Fibroblast of pulmonary artery (primary cell): Measurements from ENCODE around the gene FAM83D.

ENCODE experiments used
- DNase-seq: peaks from one replicate; pipeline ENCODE4 v3.0.0-alpha.2; 2010; ENCODE audit warnings: low read depth
- H3K4me3 ChIP-seq: replicated peaks from 2 replicates; pipeline ENCODE4 v1.5.1; 2011; ENCODE audit warnings: low read depth, mild to moderate bottlenecking, control low read depth, low read length, moderate library complexity
- TF ChIP-seq, protein P1 (sequence below): IDR thresholded peaks from 2 replicates; pipeline ENCODE4 v1.5.1; 2011; ENCODE audit warnings: mild to moderate bottlenecking, control low read depth, low read length, inconsistent platforms; ENCODE audit errors: missing control alignments

Gene FAM83D

DNA sequence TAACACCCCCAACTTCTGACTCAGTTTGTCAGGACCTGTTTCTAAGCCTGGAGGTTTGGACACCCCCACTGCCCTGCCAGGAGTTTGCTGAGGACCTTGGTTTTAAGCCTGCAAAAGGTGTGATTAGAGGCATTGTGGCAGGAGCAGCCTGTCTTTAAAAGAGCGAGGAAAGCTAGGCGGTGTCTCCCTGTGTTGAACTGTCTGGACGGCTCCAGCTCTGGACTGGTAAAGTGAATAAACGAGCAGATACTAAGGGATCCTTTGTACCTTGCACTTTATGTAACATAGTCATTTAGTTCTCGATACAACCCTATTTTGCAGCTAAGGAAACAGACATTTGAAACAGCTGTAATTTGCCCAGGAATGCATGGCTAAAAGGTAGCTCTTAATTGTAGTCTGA, 14.4 kb downstream of the FAM83D start:
- H3K4me3 ChIP-seq: no peak overlapping the region
- TF ChIP-seq, protein P1, sequence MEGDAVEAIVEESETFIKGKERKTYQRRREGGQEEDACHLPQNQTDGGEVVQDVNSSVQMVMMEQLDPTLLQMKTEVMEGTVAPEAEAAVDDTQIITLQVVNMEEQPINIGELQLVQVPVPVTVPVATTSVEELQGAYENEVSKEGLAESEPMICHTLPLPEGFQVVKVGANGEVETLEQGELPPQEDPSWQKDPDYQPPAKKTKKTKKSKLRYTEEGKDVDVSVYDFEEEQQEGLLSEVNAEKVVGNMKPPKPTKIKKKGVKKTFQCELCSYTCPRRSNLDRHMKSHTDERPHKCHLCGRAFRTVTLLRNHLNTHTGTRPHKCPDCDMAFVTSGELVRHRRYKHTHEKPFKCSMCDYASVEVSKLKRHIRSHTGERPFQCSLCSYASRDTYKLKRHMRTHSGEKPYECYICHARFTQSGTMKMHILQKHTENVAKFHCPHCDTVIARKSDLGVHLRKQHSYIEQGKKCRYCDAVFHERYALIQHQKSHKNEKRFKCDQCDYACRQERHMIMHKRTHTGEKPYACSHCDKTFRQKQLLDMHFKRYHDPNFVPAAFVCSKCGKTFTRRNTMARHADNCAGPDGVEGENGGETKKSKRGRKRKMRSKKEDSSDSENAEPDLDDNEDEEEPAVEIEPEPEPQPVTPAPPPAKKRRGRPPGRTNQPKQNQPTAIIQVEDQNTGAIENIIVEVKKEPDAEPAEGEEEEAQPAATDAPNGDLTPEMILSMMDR: no peak
- no peak for DNase-seq

- DNase-seq: no peak
- TF ChIP-seq, protein P1: no peak
- no peak overlapping the region for H3K4me3 ChIP-seq
Observed at GRCh38 chr20:38941726-38942389, 15.6 kb downstream of the FAM83D start.

DNA sequence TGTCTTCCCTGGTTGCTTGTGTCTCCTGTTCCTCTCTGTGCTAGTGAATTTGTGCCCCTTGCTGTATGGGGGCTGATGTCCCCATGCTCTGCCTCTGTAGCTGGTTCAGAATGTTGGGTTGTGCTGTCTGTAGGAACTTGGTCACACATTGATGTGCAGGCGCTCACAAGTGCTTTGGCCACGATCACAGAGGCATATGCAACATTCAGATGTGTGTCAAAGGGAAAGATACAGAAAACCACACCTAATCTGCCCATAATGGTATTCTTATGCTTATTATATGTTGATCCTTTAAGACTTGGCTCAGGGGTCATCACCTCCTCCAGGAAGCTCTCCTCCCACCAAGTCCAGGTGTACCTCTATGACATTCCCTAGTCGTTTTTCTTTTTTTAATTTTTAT, 18.8 kb downstream of the FAM83D start:
- TF ChIP-seq, protein P1: no peak
- no peak overlapping the region for H3K4me3 ChIP-seq
- DNase-seq: no peak

- TF ChIP-seq, protein P1: no peak
- DNase-seq: no peak
- H3K4me3 ChIP-seq: no peak overlapping the region
Observed at GRCh38 chr20:38946836-38947235, 20.6 kb downstream of the FAM83D start.

- TF ChIP-seq, protein P1: no peak
- no peak for DNase-seq
- H3K4me3 ChIP-seq: no peak overlapping the region
Observed at GRCh38 chr20:38947931-38948362, 21.7 kb downstream of the FAM83D start.

GRCh38 chr20:38950254-38950653, 24.0 kb downstream of the FAM83D start:
- TF ChIP-seq, protein P1: no peak
- no peak overlapping the region for H3K4me3 ChIP-seq
- DNase-seq: no peak

DNA sequence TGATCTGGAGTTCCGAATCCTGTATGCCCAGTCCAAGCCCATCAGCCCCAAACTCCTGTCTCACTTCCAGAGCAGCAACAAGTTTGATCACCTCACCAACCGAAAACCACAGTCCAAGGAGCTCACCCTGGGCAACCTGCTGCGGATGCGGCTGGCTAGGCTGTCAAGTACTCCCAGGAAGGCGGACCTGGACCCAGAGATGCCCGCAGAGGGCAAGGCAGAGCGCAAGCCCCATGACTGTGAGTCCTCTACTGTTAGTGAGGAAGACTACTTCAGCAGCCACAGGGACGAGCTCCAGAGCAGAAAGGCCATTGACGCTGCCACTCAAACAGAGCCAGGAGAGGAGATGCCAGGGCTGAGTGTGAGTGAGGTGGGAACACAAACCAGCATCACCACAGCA, 25.4 kb downstream of the FAM83D start:
- TF ChIP-seq, protein P1: no peak
- no peak for DNase-seq
- no peak overlapping the region for H3K4me3 ChIP-seq
